NCI-H226 (cell line): ENCODE data around the gene TRMT2A.
"Not testable (repeated sequence)": the region's sequence is repeated elsewhere in the genome, so short reads cannot be mapped to it uniquely, and the experiment has no call there.

Experiments used
- DNase-seq: peaks from one replicate; pipeline ENCODE4 v3.0.0-alpha.2; 2015

The TRMT2A gene

DNA sequence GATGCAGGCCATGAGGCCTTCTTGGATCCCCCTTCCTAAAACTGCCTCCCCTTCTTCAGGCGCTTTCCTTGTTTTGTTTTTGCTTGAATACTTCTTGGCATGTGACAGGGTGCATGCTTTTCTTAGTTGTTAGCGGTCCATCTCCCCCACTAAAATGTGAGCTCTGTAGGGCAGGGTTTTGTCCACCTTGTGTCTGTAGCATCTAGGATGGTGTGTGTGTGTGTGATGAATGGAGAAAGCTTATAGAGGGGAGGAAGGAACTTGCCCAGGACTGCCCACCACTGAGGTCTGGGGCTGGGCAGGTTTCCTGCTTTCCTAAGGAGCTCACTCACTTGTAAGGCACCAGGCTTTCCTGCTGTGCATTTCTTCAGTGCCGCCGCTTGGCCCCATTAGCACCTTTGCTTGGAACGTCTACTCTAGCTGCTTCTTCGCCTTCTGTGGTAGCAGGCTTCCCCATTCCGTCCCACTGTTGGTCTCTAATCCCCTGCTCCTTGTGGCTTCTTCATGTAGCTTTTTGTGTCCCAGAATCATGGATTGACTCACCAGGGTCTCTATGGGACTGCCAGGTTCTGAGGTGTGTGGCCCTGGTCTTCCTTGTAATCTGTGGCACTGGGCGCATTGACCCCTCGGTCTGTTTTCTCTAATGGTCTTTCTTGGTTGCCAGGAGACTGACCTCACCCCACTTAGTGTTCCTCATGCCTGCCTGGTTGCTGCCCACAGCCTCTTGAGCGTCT, 33.7 kb downstream of the TRMT2A start:
- DNase-seq, result no peak

DNA sequence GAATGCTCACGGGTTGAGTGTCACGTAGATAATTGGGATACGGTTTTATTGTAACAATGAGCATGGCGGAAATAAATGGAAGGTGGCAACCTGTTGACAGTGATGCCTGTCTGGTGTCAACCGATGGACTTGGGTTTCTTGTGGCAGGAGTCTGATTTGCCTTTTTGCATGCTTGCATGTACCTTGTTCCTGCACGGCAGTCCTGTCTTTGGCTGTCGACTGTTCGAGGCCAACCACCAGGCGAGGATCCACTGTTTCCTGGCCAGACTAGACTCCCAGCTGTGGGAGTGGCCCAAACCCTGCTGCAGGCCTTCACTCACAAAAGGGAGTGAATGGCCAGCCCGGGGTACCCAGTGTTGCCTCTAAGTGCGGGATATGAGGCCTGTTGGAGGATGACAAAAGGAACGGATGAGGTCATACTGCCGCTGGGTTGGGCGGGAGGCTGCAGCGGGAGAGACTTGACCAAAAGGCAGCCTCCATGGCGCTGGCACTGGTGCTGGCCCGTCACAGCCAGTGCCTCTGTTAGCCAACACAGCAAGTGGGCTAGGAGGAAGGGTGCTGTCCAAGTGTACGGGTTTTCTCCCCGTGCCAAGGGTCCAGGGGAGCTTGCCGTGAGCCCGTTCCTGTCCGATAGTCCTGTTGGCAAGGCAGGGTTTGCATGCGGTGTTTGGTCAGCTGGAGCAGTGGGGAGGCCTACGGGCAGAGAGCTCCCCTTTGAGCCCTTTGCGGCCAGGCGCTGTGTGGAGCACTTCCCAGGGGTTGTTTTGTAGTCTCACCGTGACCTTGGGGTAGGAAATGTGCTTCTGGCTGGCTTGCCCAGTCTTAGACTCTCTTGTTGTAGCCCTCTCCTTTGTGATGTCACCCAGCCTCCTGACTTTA, 36.0 kb downstream of the TRMT2A start:
- peak; percentile 5 for DNase-seq

DNA sequence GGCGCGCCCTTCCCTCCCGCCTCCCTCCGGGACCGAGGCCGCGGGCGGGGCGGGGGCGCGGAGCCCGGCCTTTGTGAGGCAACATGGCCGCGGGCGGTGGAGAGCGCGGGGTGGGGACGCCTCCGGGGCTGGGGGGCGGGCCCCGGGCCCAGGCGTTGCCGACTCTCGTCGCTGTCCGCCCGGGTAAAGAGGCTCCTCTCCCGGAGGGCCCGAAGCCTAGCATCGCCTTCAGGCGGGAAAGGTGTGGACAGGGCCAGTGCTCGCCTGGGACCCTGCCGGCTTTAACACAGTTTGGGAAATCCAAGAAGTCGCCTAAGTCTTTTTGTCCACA, 36.6 kb downstream of the TRMT2A start:
- DNase-seq, result peak; percentile 24

DNA sequence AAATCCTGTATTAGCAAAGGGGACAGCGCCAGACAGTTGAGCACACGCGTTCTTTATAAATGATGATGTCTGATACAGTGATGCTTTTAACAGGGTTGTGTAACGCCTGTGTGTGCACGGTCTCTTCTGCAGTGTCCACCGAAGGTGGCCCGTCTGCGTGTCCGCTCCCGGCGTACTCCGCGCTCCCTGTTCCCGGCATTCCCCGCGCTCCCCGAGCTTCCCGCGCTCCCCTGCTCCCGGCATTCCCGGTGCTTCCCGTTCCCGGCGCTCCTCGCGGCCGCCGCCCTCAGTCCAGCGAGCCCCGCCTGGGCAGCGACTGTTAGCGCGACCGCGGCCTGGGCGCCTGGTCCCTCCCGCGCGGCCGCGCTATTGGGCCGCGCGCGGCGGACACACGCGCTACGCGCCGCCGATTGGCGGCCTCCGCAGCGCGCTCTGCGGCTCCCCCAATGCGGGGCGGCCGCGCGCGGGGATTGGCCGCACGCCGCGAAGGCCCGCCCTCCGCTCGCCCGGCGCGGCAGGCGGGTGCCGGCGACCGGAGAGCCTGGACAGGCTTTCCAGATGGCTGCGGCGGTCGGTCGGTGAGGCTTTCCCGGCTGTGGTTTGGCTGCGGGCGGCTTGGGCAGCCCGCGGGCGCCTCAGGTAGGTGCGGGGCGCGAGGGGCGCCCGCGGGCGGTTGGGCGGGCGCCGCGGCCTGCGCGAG, 37.1 kb downstream of the TRMT2A start, which contains the start of gene DGCR8:
Gene DGCR8, plus strand, starts transcription at position 497 of the 700 bp plus-strand sequence. CDS start 5,723 bp downstream, outside the sequence.
- peak; percentile 76 for DNase-seq

DNA sequence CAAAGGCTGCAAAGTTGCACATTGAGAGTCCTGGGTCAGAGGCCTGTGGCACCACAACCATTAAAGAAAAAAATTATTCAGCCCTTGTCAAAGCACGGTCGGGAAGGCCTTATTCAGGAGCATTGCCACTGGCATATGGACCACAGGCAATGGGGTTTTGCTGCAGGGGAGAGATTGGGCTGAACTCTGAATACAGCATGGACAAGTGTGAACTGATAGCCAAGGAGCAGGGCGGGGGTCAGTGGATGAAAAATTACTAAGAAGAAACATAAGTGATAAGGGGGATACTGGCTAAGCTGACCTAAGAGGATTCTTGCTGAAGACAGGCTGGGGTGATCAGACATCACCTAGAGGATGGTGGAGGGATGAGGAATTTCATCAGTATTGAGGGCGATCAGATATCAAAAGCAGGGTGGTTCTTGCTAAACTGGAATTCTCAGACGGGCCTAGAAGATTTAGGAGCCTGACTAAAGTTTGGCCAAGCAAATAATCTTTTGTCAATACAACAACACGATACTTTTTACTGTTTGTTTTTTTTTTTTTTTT, 40.3 kb downstream of the TRMT2A start:
- DNase-seq, result no peak

DNA sequence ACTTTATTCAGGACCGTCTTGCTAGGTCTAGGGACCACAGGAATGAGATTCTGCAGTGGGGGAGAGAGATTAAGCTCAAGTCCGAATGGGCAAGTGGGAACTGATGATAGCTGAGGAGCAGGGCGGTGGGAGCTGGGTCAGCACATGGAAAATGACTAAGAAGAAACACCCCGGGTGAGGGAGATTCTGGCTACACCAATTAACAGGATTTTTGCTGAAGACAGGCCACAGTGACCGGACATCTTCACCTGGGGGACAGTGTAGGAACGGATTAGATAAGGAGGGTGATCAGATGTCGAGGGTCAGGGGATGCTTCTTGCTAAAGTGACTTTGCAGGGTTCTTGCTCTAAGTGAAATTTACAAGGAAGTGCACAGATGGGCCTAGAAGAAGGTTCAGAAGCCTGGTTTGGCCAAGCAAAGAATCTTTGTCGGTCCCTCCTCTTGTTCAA, 45.5 kb downstream of the TRMT2A start:
- DNase-seq, result no peak

DNA sequence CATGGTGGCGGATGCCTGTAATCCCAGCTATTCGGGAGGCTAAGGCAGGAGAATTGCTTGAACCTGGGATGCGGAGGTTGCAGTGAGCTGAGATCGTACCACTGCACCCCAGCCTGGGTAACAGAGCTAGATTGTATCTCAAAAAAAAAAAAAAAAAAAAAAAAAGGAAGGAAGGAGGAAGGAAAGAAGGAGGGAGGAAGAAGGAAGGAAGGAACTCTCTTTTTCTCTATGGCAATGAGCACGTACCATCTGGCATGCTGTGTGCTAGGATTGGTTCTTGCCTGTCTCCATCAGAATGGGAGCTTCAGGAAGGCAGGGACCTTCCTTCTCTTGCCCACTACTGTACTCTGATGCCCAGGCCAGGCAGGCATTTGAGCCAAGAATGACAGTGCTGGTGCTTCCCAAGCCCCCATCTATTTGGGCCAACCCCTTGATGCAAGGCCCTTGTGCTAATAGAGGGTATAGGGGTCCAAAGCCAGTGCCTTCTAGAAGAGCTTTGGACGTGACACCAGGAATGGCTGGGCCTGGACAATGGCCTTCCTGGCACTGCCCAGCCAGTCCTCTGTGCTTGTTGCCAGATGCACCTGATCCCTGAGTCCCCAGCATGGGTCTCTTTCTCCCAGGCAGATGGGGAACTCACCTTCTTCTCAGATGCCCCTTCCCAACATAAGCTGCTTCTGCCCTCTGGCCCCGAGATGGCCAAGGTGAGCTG, 47.5 kb downstream of the TRMT2A start:
- no peak for DNase-seq

DNA sequence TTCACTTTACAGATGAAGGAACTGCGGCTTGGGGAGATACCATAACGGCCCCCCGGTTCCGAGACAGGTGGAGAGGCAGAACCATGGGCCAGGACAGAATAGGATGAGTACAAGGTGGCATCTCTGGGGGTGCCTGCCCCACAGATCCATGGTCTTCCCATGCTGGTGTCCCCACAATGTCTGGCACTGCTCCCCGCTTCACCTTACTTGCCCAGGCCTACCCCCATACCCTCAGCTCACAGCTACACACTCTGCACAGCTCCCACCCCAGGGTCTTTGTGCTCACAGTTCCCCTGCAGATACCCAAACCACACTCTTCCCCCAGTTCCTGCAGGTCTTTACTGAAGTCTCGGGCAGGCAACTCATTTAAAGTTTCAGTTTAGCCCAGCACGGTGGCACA, 48.4 kb downstream of the TRMT2A start:
- no peak for DNase-seq

DNA sequence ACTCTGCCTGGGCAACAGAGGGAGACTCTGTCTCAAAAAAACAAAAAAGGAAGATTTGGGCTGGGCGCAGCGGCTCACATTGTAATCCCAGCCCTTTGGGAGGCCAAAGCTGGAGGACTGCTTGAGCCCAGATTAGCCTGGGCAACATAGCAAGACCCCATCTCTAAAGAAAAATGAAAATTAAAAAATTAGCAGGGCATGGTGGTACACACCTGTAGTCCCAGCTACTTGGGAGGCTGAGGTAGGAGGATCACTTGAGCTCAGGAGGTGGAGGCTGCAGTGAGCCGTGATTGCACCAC, 49.7 kb downstream of the TRMT2A start:
- DNase-seq, result not testable (repeated sequence)

DNA sequence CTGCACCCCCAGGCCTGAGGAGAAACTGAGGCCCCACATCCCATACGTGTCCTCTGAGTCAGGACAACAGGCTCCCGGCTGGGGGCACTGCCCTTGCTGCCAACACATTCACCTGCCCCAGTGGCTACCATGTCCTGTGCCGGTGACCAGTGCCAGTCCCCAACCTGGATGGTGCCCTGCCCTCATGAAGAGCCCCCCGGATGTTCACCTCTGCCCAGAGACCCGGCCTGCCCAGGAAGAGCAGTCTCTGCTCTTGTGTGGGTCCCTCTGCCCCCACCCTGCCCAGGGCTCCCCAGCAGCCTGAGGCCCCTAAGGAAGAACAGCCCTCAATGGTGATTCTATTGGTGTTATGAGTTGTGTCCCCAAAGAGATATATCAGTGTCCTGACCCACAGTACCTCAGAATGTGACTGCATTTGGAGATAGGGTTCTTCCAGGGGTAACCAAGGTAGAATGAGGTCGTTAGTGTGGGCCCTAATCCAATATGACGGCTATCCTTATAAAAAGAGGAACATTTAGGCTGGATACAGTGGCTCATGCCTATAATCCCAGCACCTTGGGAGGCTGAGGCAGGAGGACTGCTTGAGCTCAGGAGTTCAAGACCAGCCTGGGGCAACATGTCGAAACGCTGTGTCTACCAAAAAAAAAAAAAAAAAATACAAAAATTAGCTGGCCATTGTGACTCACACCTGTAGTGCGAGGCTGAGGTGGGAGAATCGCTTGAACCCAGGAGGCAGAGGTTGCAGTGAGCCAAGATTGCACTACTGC, 50.2 kb downstream of the TRMT2A start:
- no peak for DNase-seq

DNA sequence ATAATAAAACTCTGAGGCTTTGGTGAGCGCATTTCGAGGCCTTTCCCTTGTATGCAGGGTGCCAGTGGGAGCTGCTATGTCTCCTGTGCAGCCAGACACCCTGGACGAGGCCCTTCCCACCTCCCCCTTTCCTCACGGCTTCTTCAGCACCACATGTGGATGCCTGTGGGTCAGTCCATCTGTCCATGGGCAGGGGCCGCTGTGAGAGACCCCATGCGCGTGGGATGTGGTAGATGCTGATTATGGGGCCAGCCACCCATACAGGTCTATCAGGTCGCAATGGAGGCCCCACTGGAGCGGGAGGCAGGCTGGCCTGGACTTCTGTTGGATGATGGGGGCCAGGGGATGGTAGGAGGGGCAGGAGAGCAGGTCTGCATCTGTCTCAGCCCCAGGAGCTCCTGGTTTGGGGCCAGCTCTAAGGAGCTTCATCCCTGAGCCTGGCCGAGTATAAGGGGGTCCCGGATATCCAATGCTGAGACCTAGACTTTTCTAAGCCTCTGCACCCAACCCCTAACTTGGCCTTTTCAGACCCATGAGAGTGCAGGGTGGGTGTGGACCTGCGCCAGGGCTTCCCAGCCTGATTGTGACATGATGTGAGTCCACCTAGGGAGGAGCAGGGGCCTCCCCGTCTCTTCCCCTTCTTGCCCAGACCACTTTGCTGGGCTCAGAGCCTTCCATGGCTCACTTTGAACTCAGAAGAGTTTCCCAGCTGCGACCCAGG, 51.0 kb downstream of the TRMT2A start:
- no peak for DNase-seq

DNA sequence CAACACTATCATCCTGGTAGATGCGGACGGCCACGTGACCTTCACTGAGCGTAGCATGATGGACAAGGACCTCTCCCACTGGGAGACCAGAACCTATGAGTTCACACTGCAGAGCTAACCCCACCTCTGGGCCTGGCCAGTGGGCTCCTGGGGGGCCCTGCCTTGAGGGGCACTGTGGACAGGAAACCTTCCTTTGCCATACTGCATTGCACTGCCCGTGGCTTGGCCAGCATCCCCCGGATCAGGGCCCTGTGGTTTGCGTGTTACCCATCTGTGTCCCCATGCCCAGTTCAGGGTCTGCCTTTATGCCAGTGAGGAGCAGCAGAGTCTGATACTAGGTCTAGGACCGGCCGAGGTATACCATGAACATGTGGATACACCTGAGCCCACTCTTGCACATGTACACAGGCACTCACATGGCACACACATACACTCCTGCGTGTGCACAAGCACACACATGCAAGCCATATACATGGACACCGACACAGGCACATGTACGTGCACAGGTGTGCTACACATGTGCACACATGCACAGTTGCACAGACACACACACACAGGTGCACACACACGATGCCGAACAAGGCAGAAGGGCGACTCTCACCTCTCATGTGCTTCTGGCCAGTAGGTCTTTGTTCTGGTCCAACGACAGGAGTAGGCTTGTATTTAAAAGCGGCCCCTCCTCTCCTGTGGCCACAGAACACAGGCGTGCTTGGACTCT, 52.3 kb downstream of the TRMT2A start:
- DNase-seq, result no peak

DNA sequence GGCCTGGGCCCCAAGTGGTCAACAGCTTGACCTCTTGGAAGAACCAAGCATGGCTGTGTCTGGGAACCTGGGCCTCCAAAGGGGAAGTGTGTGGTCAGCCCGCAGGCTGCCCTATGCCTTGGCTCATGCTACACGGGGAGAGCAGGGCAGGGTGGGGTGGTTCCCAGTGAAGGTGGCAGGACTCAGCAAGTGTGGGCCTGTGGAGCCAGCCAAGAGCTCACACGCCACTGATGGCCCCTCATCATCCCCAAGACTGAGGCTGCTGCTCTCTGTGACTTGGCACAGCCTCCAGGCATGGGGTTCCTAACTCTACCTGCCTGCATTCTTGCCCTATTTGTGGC, 52.9 kb downstream of the TRMT2A start:
- DNase-seq, result no peak

DNA sequence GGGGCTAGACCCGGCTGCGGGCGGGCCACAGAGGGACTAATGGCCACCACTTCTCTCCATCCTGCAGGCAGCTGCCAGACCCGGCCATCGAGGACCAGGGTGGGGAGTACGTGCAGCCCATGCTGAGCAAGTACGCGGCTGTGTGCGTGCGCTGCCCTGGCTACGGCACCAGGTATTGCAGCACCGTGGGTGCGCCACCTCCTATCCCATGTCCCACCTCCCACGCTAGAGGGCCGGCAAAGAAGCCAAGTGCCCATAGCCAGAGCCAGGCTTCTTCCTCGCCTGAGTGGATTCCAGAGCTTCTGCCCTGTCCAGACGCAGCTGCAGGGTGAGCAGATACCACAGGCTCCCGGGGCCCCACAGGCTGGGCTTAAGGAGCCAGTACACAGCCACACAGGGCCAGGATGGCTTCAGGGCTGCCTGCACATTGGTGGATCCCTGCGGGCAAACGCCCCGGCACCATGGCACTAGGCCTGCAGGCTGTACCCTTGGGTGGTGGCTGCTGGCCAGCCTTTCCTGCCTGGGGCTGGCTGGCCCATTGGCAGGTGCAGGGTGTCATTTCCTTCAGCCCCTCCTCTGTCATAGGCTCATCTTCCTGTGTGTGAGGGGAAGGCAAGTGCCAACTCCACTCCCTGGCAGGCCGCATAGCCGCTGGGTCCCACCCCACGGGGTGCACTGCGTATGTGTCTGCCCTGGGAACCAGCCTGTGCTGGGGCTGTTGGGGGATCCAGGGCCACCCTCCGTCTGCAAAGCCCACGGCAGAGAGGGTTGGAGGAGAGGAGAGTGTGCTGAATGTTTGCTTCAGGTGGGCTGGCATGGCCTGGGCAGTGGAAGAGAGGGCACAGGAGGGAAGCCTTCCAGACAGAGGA, 53.5 kb downstream of the TRMT2A start:
- DNase-seq, result no peak

DNA sequence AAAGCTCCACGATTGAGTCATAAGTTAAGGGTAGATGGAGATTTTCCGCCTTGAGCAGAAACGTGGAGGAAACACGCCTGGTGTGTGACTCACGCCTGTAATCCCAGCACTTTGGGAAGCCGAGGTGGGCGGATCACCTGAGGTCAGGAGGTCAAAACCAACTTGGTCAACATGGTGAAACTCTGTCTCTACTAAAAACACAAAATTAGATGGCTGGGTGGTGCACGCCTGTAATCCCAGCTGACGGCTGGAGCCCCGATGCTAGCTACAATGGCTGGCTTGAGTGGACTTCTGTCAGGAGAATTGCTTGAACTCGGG, 54.3 kb downstream of the TRMT2A start:
- DNase-seq, result peak; percentile 73

DNA sequence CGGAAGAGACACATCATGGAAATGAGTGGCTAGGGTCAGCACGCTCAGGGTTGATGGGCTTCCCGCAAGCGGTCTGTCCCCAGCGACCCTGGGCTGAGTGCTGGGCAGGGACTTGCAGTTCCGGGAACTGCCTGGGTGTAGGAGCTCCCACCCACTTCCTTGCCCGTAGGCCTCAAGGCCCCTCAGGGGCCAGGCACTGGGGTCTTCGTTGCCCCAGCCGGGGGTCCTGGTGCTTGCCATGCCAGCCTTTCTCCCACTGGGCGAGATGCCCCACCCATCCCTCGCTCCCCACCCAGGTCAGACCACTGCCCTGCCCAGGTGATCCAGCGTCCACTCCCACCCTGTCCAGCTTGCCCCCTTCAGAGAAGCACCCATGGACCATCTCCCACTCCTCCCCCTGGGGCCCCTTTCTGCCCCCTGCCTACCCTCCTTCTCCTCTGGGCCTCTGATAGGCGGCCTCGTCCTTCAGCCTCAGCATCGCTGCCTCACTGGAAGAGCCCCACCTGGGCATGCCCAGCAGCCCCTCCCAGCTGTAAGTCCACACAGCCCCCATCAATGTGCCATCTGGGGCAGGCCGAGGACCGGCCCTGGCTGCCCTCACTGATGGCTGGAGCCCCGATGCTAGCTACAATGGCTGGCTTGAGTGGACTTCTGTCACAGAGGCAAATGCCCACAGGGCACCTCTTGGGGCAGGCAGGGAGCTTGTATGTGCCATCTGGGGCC, 54.8 kb downstream of the TRMT2A start:
- DNase-seq, result no peak
